Breast epithelium (tissue), 4 donors: ENCODE results near the gene MEIOB. TPM values are rescaled to one million over a fixed set of nuclear protein-coding genes. Genes with fewer than 3 reads are reported as not detected.

Source experiments
- DNase-seq, 2 donors: peaks; one replicate each; pipeline ENCODE4 v3.0.0-alpha.2; 2019; ENCODE audit warnings: low spot score in 2 of 2
- H3K27ac ChIP-seq, 2 donors: fragments of 200-600 bp; sonication (generic) in 1 of 2; one replicate each; pipeline ENCODE4 v1.5.1; 2016 to 2019; ENCODE audit warnings: mild to moderate bottlenecking in 1 of 2
- H3K27me3 ChIP-seq, 2 donors: fragments of 200-600 bp; sonication (generic) in 1 of 2; one replicate each; pipeline versions ENCODE4 v1.5.1 to v1.6.0; 2017 to 2019; ENCODE audit warnings: control low read depth in 1 of 2, mild to moderate bottlenecking in 1 of 2
- H3K36me3 ChIP-seq: fragments of 200-600 bp; one replicate; pipeline ENCODE4 v1.5.1; 2019
- H3K4me1 ChIP-seq, 2 donors: fragments of 200-600 bp; sonication (generic); one replicate each; pipeline ENCODE4 v1.5.1; 2016 to 2019; ENCODE audit warnings: control low read depth in 1 of 2
- H3K4me3 ChIP-seq, 3 donors: fragments of 200-600 bp; sonication (generic); 1 replicate in 2 of 3; 2 replicates in 1 of 3; pipeline ENCODE4 v1.5.1; 2016 to 2019; ENCODE audit warnings: mild to moderate bottlenecking in 3 of 3, moderate library complexity in 2 of 3
- H3K9me3 ChIP-seq, 2 donors: fragments of 200-600 bp; sonication (generic) in 1 of 2; one replicate each; pipeline ENCODE4 v1.5.1; 2016 to 2019; ENCODE audit warnings: control low read depth in 1 of 2
- CTCF ChIP-seq, 3 donors: fragments of 450-650 bp; IDR thresholded peaks; one replicate each; pipeline ENCODE4 v1.5.1; 2016 to 2017; ENCODE audit warnings: antibody characterized with exemption in 3 of 3, mild to moderate bottlenecking in 3 of 3, moderate library complexity in 3 of 3
- POLR2A ChIP-seq: fragments of 450-650 bp; IDR thresholded peaks from one replicate; pipeline ENCODE4 v1.6.1; 2016; ENCODE audit warnings: antibody characterized with exemption, mild to moderate bottlenecking, moderate library complexity
- POLR2AphosphoS5 ChIP-seq, 3 donors: sonication (generic); formaldehyde crosslinking; IDR thresholded peaks; one replicate each; pipeline ENCODE4 v1.6.1; 2017; ENCODE audit warnings: antibody characterized with exemption in 3 of 3
- intact Hi-C: fragments of 100-400 bp; cut with DNase I; formaldehyde crosslinking; loops from one replicate; pipeline ENCODE4 v1.15.1; 2023; ENCODE audit warnings: low total_unique reads
- total RNA-seq, 3 donors: library from RNA; depleted of rRNA; stranded (reverse); fragments of >200 nt; gene quantifications; one replicate each; pipeline ENCODE4 v1.1.0, GENCODE V29; 2016

Gene MEIOB
- total RNA-seq, 3 donors from 2014 or later: not detected

DNA sequence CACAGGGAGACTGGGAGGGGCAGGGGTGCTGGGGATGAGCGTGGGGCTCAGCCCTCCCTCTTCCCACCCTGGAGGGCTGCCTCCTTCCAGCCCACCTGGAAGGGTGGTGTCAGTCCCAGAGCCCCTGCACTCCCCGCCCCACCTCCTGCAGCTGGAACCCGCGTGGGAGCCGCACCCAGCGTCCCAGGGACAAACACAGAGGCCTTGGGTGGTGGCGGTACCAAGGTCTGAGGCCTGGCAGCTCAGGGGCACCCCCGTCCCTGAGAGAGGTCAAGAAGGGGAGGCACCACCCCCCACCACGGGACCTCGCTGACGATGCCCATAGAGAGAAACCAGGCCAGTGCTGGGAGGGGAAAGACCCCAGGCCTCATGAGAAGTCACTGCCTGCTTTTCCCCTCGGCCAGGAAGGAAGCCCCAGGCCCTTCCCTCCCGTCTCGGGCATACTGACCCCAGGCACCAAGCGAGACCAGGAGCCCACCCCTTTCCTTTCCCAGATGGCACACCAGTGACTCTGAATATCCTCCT lies 42.2 kb upstream of the MEIOB start:
- TF ChIP-seq POLR2A (no peak), POLR2AphosphoS5 (IDR thresholded peaks at IDR 0.05) (no peak), CTCF (IDR thresholded peaks at IDR 0.05) (no peak)
- H3K27me3 ChIP-seq: peaks cover 0 to 45% of the 10 kb centered on the region in 2 donors
- intact Hi-C loops: no loop called here
- H3K9me3 ChIP-seq: no peaks in the 10 kb centered on the region
- H3K4me1 ChIP-seq: no peaks in the 10 kb centered on the region
- no peak for DNase-seq
- no peaks in the 10 kb centered on the region for H3K36me3 ChIP-seq
- no peak overlapping the region for H3K27ac ChIP-seq
- H3K4me3 ChIP-seq: no peak overlapping the region

DNA sequence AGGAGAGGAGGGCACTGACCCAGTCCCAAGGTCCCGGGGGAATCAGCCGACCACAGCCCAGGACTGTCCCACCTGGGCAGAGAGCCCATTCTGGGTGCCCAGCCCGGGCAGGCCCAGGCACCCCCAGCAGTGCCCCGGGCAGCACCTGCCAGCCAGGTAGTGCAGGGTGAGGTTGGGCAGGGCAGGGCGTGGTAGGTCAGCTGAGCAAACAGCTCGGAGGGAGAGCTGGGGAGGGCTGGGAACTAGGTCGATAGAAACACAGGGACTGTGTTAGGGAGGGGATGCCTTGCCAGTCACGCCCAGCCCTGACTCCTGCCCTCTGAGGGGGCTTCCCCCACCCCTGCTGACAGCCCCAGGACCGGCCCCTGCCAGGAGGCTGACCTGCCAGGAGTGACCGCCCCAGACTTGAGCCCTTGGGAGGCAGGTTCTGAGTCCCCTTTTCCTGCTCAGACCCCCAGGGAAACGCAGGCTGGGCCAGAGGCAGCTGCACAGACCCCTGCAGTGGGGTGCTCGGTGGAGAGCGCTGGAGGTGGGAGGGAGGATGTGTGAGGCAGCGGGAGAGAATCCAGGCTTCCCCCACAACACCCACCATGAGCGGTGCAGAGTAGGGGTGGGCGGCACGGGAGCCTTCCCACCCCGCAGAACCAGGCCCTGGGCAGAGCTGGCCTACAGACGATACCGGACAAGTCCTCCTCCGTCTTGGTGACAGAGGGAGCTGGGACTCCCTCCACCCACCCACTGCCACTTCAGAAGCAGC lies 41.5 kb upstream of the MEIOB start:
- H3K4me1 ChIP-seq: no peaks in the 10 kb centered on the region
- no peaks in the 10 kb centered on the region for H3K9me3 ChIP-seq
- no peak for DNase-seq
- no peak overlapping the region for H3K27ac ChIP-seq
- no peak overlapping the region for H3K4me3 ChIP-seq
- H3K36me3 ChIP-seq: no peaks in the 10 kb centered on the region
- H3K27me3 ChIP-seq: peaks cover 0 to 41% of the 10 kb centered on the region in 2 donors
- intact Hi-C loops: no loop called here
- TF ChIP-seq POLR2AphosphoS5 (IDR thresholded peaks at IDR 0.05): no peak
- no peak for TF ChIP-seq POLR2A
- TF ChIP-seq CTCF (IDR thresholded peaks at IDR 0.05): no peak

DNA sequence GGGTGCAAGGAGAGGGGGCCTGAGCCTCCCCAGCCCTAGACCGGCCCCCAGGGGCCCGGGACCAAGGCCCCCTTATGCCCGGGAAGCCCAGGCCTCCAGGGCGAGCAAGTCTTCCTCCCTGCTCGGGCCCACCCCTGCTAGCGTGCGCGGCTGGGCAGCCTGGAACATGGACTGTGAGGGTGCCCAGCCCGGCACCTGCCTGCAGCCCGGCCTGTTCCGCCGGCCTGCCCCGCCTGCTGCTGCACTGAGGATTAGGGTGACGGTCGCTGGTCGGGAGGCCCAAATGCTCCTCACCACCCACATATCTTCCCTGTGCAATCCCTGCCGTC lies 40.2 kb upstream of the MEIOB start:
- TF ChIP-seq CTCF (IDR thresholded peaks at IDR 0.05): no peak
- TF ChIP-seq POLR2A: no peak
- TF ChIP-seq POLR2AphosphoS5 (IDR thresholded peaks at IDR 0.05): no peak
- H3K4me1 ChIP-seq: no peaks in the 10 kb centered on the region
- H3K9me3 ChIP-seq: no peaks in the 10 kb centered on the region
- H3K27me3 ChIP-seq: peaks cover 0 to 41% of the 10 kb centered on the region in 2 donors
- no peak for DNase-seq
- intact Hi-C loops: no loop called here
- no peak overlapping the region for H3K4me3 ChIP-seq
- H3K27ac ChIP-seq: no peak overlapping the region
- H3K36me3 ChIP-seq: no peaks in the 10 kb centered on the region

GRCh38 chr16:1911467-1912214 lies 39.7 kb upstream of the MEIOB start:
- intact Hi-C loops: no loop called here
- TF ChIP-seq POLR2A: no peak
- TF ChIP-seq POLR2AphosphoS5 (IDR thresholded peaks at IDR 0.05): no peak
- no peak for DNase-seq
- no peak overlapping the region for H3K4me3 ChIP-seq
- no peak overlapping the region for H3K27ac ChIP-seq
- no peaks in the 10 kb centered on the region for H3K9me3 ChIP-seq
- peaks cover 0 to 40% of the 10 kb centered on the region in 2 donors for H3K27me3 ChIP-seq
- no peaks in the 10 kb centered on the region for H3K4me1 ChIP-seq
- no peaks in the 10 kb centered on the region for H3K36me3 ChIP-seq

GRCh38 chr16:1909561-1910231 lies 37.7 kb upstream of the MEIOB start:
- DNase-seq: no peak
- H3K27ac ChIP-seq: no peak overlapping the region
- H3K9me3 ChIP-seq: no peaks in the 10 kb centered on the region
- H3K27me3 ChIP-seq: peaks cover 0 to 31% of the 10 kb centered on the region in 2 donors
- H3K36me3 ChIP-seq: no peaks in the 10 kb centered on the region
- TF ChIP-seq CTCF (IDR thresholded peaks at IDR 0.05) (no peak), POLR2AphosphoS5 (IDR thresholded peaks at IDR 0.05) (no peak), POLR2A (no peak)
- no peak overlapping the region for H3K4me3 ChIP-seq
- H3K4me1 ChIP-seq: no peaks in the 10 kb centered on the region
- intact Hi-C loops: no loop called here
